HG03064 (cell line): ENCODE results near the gene APOBEC2.
"Not testable (repeated sequence)": the region's sequence is repeated elsewhere in the genome, so short reads cannot be mapped to it uniquely, and the experiment has no call there.

Source experiments
- ATAC-seq: cut with Tn5 transposase; IDR thresholded peaks from one replicate; pipeline ENCODE4 v1.9.1; 2021; ENCODE audit warnings: low read depth; ENCODE audit not compliant: unreplicated experiment

Gene APOBEC2

DNA sequence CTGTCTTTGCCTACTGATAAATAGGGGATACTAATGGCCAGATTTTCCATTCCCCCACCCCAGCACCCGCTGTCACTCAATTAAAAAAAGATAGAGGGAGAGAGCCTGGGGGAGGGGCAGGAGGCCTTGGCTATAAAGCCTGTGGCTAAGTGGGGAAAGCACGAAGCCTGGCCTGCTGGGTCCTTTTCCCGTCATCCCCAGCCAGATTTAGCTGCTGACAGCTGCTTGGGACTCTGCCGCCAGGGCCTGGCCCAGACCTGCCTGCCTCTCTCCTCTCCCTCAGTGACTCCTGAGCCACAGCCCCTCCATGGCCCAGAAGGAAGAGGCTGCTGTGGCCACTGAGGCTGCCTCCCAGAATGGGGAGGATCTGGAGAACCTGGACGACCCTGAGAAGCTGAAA is at the start of gene APOBEC2:
Gene APOBEC2, plus strand, starts transcription at position 162 of the 400 bp plus-strand sequence. Its CDS starts 146 bp downstream, at position 308.
- ATAC-seq = no peak

DNA sequence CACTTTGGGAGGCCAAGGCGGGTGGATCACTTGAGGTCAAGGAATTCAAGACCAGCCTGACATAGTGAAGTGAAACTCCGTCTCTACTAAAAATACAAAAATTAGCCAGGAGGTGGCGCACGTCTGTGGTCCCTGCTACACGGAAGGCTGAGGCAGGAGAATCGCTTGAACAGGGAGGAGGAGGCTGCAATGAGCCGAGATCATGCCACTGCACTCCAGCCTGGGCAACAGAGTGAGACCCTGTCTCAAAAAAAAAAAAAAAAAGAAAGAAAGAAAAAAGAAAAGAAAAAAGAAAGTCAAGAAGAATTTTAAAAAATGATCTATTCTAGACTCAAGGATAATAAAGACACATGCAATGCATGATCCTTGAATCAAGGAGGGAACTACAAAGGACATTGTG is 46.8 kb upstream of the APOBEC2 start:
- not testable (repeated sequence) for ATAC-seq

DNA sequence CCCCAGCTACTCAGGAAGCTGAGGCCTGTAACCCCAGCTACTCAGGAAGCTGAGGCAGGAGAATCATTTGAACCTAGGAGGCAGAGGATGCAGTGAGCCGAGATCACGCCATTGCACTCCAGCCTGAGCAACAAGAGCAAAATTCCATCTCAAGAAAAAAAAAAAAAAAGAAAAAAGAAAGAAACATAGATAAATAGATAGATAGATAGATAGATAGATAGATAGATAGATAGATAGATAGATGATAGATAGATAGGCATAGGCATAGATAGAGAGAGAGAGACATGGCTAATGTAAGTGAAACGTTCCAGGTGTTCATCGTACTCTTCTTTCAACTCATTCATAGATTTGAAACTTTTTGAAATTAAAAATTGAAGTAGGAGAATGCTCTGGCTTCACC is 46.0 kb upstream of the APOBEC2 start:
- ATAC-seq = not testable (repeated sequence)

DNA sequence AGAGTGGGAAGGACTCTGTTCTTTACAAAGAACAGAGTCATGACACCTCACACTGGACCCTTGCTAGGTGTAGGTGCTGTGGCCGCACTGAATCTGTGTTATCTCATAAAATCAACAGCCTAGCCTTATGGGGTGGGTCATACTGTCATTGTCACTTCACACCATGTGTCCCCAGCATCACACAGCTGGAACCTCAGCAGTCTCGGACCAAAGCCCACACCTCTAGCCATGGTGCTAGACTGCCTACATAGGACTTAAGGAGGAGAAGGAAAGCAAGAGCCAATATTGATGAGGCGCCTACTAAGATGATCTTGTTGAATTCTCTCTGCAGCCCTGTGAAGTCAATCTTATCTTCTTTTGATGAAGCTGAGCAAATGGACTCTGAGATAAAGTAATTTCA is 45.0 kb upstream of the APOBEC2 start:
- no peak for ATAC-seq

- no peak for ATAC-seq
These were observed 43.3 kb upstream of the APOBEC2 start for GRCh38 chr6:41009669-41010068.

DNA sequence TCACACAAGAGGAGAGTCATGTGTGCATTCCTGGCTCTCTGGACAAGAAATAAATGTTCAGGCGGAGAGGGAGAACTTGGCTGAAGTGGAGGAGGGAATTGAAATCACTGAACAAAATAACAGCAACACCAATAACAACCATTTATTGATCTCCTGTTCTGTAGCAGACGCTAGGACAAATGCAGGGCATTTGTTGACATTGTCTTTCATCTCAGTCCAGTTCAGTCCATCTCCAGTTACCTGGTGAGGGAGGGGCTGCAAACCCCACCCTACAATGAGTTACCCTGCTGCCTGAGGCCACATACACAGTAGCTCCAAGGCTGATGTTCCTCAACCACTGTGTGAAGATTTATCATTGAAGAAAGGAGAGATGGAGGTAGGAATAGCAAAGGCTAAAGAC is 41.3 kb upstream of the APOBEC2 start:
- no peak for ATAC-seq

GRCh38 chr6:41013466-41014153 is 39.4 kb upstream of the APOBEC2 start:
- ATAC-seq = no peak

DNA sequence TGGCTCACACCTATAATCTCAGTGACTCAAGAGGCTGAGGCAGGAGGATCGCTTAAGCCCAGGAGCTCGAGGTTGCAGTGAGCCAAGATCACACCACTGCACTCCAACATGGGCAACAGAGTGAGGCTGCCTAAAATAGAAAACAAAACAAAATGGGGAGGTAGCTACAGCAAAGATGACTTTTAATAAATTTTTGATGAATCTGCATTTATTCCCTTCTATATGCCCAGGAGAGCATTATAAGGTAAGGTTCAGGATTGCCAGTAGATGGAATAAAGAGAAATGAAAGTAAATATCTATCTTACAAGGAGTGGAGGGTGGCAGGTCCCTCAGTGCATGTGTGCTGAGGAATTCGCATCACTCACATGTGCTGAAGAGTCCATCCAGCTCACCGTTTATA is 38.2 kb upstream of the APOBEC2 start:
- no peak for ATAC-seq

DNA sequence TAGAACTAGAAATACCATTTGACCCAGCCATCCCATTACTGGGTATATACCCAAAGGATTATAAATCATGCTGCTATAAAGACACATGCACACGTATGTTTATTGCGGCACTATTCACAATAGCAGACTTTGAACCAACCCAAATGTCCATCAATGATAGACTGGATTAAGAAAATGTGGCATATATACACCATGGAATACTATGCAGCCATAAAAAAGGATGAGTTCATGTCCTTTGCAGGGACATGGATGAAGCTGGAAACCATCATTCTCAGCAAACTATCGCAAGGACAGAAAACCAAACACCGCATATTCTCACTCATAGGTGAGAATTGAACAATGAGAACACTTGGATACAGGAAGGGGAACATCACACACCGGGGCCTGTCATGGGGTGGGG is 37.1 kb upstream of the APOBEC2 start:
- not testable (repeated sequence) for ATAC-seq

GRCh38 chr6:41017663-41018062 is 35.3 kb upstream of the APOBEC2 start:
- ATAC-seq = no peak

GRCh38 chr6:41021832-41022231 is 31.2 kb upstream of the APOBEC2 start:
- ATAC-seq = no peak

DNA sequence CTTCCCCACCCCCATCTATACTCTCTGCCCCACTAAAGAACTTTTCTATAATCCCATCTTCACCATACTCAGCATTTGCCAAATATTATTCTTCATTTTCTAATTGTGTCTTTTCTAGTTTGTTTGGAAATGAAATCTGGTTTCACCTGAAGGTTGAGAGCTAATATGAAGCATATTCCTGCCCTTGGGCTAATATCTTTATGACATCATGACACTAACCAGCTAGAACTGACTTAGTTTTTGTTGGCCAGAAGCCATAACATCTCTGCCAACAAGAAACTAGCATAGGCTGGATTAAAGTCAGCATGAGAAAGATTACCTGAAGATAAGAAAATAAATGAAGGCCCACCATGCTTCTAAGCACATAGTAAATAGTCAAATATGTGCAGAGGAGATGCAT is 30.7 kb upstream of the APOBEC2 start:
- no peak for ATAC-seq

- ATAC-seq = no peak
These were observed 29.9 kb upstream of the APOBEC2 start for GRCh38 chr6:41023114-41023513.

DNA sequence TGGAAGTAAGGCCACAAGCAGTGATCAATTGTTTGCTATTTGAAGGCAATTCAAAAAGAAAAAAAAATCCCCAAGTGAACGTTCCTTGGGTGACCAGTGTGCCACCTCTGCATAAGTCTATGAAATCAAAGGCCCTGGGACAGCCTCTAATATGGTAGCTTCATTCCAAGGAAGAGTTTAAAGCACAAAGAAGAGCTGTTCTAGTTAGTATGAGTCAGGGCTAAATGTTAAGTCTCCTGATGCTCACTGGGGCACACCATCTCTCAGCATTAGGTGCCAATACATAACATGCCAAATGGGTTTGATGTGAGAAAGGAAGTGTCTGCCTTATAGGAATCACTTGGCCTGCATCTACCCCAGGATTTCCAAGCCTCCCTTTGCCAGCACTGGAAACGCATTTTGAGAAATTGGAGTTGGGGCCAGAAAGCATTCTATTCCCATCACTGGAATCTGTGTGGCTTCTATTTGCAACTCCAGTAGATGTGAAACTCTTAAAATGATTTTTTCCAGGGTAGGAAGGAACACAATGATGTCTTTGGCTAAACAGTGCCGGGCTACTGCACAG is 27.0 kb upstream of the APOBEC2 start:
- ATAC-seq = no peak

GRCh38 chr6:41027241-41027640 is 25.8 kb upstream of the APOBEC2 start:
- ATAC-seq = no peak

DNA sequence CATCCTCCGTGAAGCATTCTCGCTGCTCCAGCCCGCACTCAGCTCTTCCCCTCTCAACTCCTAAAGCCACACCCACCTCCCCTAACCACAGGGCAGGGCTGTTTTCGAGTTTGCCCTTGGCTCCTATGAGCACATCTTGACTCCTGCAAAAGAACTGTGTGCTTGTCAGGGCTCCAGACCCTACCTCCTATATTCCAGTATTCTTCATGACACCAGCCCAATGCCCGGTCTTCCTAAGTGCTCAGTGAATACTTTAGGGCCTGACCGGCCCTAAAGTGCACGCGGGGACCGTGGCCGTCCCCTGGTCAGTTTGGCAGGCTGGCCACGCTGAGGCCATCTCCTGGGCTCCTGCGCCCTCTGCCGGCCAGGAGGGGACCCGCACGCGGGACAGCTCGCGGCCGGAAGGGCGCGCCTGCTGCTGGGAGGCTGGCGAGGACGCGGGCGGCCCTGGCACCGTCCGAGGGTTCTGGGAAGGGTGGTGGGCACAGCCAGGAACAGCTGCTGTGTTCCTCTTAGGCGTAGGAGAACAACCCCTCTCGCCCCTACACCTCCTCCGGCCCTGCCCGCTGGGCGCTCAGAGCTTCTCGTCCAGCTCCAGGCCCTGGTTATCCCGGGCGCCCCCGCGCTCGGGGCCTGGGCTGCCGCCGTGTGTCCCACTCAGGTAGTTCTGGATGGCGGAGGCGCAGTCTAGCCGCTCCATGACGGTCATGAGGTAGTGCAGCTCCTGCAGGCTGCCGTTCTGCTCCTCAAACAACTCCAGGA is 25.0 kb upstream of the APOBEC2 start:
- ATAC-seq = peak; percentile 88

GRCh38 chr6:41028561-41029412 is 24.2 kb upstream of the APOBEC2 start:
- ATAC-seq = peak; percentile 38

- ATAC-seq = no peak
These were observed 20.2 kb upstream of the APOBEC2 start for GRCh38 chr6:41032830-41033229.

GRCh38 chr6:41033776-41034175 is 19.2 kb upstream of the APOBEC2 start:
- no peak for ATAC-seq

GRCh38 chr6:41036186-41036585 is 16.8 kb upstream of the APOBEC2 start:
- no peak for ATAC-seq

DNA sequence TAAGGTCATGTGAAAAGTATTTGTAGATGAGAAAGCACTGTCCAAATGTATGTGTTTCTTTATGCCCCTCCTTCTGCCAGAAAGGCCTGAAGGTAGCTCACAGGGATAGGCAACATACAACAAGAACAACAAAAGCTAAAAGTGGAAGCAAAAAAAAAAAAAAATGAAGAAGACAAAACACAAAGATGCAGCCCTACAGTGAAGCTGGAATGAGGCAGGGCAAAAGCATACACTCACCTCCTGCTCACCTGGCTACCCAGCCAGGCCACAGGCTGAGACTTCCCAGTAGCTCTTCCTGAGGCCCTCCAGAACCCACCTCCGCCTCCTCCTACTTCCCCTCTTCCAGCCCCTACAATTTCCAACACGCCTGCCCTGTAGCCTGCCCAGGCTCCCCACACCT is 16.4 kb upstream of the APOBEC2 start:
- ATAC-seq = no peak
